SK-N-MC (cell line): ENCODE results near the gene SLC25A36.

Experiments used
- EZH2 ChIP-seq: fragments of 200-600 bp; sonication (generic); IDR thresholded peaks from one replicate; pipeline ENCODE4 v1.6.1; 2017; ENCODE audit warnings: antibody characterized with exemption
- POLR2AphosphoS5 ChIP-seq: IDR thresholded peaks from 2 replicates; pipeline ENCODE4 v1.6.1; 2012; ENCODE audit warnings: mild to moderate bottlenecking, low read depth, low read length, borderline replicate concordance

DNA sequence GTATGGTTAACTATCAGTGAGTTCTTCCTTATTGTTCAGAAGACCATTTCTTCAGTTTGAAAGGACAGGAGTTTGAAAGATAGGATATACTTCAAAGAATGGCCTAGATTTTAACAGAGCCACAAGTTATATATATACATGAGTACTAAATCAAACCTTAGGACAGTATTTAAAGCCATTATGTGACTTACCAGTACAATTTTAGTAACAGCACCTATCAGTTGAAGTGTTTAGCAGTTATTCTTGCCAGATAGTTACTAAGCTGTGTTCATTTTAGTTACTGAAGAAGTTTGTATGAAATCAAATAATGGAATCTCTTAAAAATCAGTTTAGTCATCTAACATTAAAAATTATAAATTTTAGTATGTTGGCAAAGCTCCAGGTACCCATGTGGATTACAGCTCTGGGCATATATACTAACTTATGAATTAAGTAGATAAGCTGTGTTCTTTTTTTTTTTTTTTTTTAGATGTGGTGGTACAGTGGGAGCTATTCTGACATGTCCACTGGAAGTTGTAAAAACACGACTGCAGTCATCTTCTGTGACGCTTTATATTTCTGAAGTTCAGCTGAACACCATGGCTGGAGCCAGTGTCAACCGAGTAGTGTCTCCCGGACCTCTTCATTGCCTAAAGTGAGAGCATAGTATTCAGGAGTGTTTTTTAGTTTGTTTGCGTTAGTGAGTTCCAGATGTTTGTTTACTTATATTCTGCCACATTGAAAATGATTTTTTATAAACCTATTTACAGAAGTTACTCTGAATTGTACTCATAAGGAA, 14.6 kb downstream of the SLC25A36 start:
- no peak for TF ChIP-seq EZH2
- TF ChIP-seq POLR2AphosphoS5 = no peak
